ENCODE results near the gene CHURC1.

GRCh38 chr14:64891839-64892375 is 22.3 kb upstream of the CHURC1 start:
- TF ChIP-seq EZH2phosphoT487 (IDR thresholded peaks at IDR 0.05; ENCODE audit: low read depth, severe bottlenecking, unreplicated experiment), result no peak
- peak; percentile 84 for TF ChIP-seq CTCF (IDR thresholded peaks at IDR 0.05; ENCODE audit: poor library complexity)
- no peak for TF ChIP-seq EZH2 (IDR thresholded peaks at IDR 0.05; ENCODE audit: borderline replicate concordance)
